ENCODE measurements around the gene XRRA1.

DNA sequence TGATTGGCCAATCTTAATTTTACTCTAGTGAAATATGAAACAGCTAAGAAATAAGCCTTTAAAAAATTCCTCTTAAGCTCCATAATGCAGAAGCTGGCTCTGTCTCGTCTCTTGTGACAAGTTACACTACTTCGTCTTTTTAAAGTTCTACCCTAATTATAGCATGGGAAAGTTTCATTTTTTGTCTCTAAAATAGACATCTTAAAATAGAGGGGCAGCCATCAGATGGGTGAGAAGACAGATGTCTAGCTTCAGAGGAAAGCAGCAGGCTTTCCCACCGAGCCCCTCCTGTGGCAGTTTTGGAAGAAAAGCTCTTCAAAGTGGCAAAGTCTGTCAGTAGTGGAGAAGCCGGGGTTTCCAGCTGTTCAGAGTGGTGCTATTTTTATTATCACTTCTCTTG, 39.5 kb downstream of the XRRA1 start:
- no peak for TF ChIP-seq SUZ12 (IDR thresholded peaks at IDR 0.05; ENCODE audit: extremely low read depth, insufficient read depth, insufficient read length)
- TF ChIP-seq ZNF274 (IDR thresholded peaks at IDR 0.05; ENCODE audit: low read depth, low read length), result no peak
- TF ChIP-seq YY1 (IDR thresholded peaks at IDR 0.05; ENCODE audit: insufficient read depth, insufficient read length), result no peak
